GM21381 (cell line): ENCODE results near the gene GCFC2.

Experiments
- ATAC-seq: cut with Tn5 transposase; IDR thresholded peaks from one replicate; pipeline ENCODE4 v1.9.1; 2021; ENCODE audit warnings: mild to moderate bottlenecking, moderate library complexity; ENCODE audit not compliant: unreplicated experiment

The GCFC2 gene

DNA sequence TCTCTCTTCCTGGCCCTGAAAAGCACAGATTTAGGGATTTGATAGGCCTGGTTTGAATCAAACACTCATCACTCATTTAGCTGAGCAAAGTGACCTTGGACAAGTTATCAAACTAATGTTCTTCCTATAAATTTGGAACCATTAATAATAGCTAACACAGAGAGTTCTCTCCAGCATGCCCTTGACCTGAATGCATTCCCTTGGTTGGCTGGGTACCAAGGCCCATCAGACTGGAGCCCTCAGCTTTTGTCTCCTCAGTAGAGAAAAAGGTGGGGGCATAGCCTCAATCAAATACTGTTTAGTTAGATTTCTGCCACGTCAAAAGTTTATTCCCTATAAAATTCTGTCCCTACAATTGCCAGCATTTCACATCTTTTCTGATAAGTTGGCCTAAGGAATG is 77.9 kb downstream of the GCFC2 start:
- ATAC-seq, result no peak

DNA sequence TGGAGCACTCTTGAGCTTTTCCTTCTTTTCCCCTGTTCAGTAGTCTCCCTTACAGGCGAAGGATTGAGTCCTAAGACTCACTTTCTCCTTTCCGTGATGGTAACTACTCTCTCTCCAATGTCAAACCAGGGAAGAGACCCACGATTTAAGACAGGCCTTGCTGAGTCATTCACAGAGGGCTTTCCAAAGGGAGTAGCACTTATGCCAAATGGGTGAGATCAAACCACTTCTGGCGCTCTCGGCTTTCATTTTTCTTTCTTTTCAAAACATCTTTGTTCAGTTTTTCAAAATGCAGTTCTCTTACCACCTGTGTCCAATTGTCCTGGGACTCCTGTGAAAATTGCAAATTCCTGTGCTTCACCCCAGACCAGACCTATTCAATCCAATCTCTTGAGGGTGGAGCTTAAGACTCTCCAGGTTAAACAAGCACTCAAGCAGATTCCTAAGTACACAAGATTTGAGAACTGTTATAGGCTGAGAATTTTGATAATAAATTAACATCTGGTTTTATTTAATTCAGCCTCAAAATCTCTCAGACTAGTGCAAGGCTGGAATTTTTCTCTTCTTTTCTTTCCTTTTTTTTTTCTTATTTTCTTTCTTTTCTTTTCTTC is 78.5 kb downstream of the GCFC2 start:
- no peak for ATAC-seq

DNA sequence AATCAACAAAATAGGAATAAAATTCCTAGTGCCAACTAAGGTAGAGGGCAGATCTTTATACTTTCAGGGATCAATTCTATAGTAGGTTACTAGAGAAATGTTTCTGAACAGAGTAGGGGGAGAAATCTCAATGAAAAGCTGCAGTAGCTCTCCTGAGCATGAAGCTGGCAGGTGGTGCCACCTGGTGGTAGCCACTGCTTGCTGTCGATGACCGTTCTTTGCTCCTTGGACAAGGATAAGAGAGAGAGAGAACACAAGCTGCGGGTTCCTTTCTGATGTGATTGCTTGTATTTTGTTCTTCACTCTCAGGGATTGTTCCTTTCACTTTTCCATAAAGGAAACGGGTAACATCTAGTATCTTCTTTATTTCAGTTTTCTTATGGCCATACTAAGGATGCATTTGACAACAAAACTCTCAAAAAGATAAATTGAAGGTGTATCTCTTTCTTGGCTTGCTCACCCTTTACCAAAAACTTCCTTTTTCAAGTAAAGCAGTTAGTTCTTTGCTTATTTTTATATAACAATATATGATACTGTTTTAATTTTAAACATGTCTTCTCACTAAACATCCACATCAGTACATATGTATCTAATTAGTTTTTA is 82.7 kb downstream of the GCFC2 start:
- peak; percentile 86 for ATAC-seq

DNA sequence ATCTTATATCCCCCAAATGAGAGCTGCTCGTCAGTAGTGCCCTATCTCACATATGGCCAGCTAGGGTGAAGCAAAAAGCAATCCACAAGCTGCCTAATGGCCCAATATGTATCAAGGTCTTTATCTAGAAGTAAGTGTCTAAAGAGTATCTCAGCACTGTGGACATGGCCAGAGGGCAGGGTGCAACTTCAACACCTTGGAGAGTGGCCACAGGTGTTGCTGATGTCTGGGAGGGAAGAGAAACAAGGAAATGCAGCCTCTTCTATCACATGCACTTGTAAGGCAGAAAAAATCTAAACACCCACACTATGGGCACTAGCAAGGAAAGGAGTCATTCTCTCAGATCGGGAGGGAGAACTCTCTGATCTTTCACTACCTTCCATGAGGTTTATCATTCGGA is 87.8 kb downstream of the GCFC2 start:
- ATAC-seq, result no peak

DNA sequence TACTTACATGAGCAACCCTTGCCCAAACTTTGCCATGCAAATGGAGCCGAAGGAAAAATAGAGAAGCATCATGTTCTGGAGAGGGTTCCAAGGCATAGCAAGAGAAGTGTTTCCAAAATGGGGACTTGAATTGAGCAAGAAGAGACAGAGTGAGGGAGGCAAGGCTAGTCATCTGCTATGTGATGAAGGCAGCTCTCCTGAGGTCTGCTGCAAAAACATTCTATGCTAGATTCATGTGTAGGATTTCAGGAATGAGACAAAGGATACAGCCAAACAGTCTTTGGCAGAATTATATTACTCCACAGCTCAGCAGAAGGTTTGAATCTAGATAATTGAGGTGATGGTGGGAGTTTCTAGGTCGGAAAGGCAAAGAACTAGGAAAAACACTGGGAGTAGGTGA is 88.2 kb downstream of the GCFC2 start:
- no peak for ATAC-seq

DNA sequence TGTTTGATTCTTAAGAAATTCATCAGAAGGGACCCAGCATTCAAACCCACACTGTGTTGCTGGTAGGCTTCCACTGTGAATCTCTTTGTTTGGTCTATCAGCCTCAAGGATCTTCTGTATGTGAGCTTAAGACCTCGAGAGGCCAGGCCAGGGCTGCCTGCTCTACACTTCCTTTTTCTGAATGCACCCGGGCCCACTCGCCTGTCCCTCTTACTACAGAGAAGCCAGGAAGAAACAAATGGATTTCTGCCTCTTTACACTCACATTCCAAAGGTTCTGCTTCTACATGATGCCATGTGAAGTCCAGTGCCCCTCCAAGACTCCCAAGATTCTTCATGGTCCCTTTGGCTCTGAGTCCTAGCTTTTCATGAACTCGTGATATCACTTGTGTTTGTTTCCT is 89.5 kb downstream of the GCFC2 start:
- ATAC-seq, result no peak

DNA sequence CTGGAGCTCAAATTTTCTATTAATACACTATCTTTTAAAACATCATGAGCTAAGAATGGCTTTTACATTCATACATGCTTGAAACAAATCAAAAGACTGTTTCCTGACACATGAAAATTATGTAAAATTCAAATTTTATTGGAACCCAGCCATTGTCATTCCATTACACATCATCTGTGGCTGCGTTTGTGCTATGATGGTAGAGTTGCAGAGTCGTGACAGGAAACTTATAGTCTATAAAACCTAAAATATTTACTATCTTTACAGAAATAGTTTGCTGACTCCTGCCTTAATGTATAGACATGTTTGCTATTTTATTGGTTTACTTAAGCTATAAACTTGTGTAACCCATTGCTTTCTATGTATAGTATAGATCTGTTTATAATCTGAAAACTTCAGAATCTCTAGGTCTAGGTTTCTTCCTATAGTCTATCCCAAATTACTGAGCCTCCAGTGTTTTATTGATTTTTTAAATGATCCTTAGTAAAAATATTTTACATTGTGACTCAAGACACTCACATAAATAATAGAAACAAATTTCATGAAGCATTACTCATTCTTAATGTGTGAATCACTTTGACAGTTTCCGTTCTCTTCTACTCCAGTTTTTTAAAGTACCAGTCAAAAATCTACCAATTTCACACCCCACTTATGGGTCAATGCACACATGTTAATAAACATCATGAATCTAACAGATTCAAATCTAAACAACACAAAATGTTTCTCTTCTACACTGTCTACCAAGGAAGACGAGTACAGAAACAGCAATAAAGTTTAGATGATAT is 90.6 kb downstream of the GCFC2 start:
- no peak for ATAC-seq

DNA sequence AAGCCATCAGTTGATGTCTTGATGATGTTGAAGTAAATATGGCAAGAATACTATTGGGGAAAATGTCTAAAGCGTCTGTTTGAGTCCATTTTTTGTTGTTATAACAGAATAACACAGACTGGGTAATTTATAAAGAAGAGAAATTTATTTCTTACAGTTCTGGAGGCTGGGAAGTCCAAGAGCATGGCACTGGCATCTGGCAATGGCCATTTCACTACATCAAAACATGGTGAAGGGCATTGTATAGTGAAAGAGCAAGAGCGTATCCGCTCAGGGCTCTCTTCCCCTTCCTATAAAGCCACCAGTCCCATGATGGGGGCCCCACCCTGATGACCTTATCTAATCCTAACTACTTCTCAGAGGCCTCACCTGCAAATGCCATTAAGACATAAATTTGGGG is 93.8 kb downstream of the GCFC2 start:
- ATAC-seq, result no peak

DNA sequence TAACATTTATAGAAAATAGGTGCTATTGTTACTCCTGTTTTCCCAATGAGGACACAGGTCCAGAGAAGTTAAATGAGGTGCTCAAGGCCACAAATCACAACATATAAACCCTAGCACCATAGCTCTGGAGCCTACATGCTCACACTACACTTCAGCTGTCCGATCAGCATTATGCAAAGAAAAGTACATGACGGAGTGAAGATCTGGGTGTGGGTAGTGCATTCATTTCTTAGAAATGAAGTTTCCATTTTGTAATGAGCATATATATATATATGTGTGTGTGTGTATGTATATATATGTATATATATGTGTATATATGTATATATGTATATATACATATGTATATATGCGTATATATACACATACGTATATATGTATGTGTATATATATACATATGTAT is 94.3 kb downstream of the GCFC2 start:
- ATAC-seq, result no peak

DNA sequence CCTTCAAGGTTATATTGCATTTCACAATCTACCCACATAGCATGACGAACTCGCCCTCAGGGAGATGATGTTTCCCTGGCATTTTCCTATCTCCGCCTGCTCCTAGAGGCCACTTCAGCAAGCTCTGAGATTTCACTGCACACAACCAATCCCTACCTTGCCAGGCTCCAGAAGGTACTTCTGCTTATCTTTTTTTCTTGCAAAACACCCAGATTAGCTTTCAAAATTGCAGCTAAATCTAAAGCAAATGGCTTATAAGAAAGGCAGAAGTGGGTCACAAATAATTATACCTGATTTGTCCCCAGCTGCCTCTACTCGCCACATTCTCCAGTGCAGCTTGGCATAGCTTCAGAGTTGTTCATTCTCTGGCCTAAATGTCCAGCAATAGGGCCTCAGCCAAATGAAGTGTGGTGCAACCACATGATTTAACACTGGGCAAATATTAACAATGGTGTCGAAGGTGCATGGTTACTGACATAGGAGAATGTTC is 96.5 kb downstream of the GCFC2 start:
- no peak for ATAC-seq

DNA sequence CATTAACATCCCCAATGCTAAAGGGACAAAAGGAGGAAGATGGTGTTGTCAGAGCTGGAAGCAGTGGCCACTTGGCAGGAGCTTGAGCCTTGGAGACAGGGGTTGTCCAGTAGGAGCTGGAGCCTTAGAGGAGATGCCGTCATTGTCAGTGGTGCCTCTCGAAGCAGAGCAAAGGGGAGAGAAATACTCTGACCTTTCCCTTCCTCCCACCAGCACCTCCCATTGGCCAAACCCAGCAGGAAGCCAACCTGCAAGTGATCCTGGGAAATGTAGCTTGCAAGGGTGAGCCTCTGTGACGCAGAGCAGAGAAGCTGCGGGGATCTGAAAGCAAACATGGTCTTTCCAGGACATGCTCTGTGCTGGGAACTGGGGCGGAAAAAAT is 97.9 kb downstream of the GCFC2 start:
- ATAC-seq, result no peak
